GM19193 (cell line): ENCODE results near the gene SLC16A3.

ENCODE experiments used
- POLR2A ChIP-seq: IDR thresholded peaks from 4 replicates; pipeline ENCODE4 v1.6.1; 2011; ENCODE audit not compliant: insufficient read depth, insufficient read length; ENCODE audit errors: extremely low read depth

Gene SLC16A3

GRCh38 chr17:82287868-82288801, 59.3 kb downstream of the SLC16A3 start:
- no peak for TF ChIP-seq POLR2A
